Heart left ventricle (tissue), 16 donors: ENCODE data around the gene ALPK3. TPM values are rescaled to one million over a fixed set of nuclear protein-coding genes. Genes with fewer than 3 reads are reported as not detected.

Experiments used
- ATAC-seq, 4 donors: fragments of 200-7000 bp; cut with Tn5 transposase; one replicate each; pipeline ENCODE4 v1.9.1; 2020 to 2022; ENCODE audit warnings: moderate library complexity in 4 of 4, mild to moderate bottlenecking in 3 of 4, moderate number of reproducible peaks in 1 of 4
- DNase-seq, 5 donors: peaks; one replicate each; pipeline ENCODE4 v3.0.0-alpha.2; 2020
- H3K27ac ChIP-seq, 12 donors: fragments of 200-600 bp; sonication (generic) in 4 of 12; one replicate each; pipeline versions ENCODE4 v1.5.0 to v1.8.0; 2016 to 2022; ENCODE audit warnings: mild to moderate bottlenecking in 2 of 12
- H3K27me3 ChIP-seq, 9 donors: fragments of 200-600 bp; sonication (generic) in 2 of 9; one replicate each; pipeline versions ENCODE4 v1.5.1 to v1.8.0; 2016 to 2022; ENCODE audit warnings: mild to moderate bottlenecking in 3 of 9
- H3K36me3 ChIP-seq, 9 donors: fragments of 200-600 bp; sonication (generic) in 2 of 9; one replicate each; pipeline versions ENCODE4 v1.5.0 to v1.8.0; 2018 to 2022; ENCODE audit warnings: mild to moderate bottlenecking in 2 of 9
- H3K4me1 ChIP-seq, 12 donors: fragments of 200-600 bp; sonication (generic) in 4 of 12; one replicate each; pipeline versions ENCODE4 v1.5.0 to v1.8.0; 2016 to 2022; ENCODE audit warnings: mild to moderate bottlenecking in 3 of 12
- H3K4me3 ChIP-seq, 12 donors: fragments of 200-600 bp; sonication (generic) in 4 of 12; one replicate each; pipeline versions ENCODE4 v1.5.0 to v1.8.0; 2017 to 2022; ENCODE audit warnings: mild to moderate bottlenecking in 9 of 12, moderate library complexity in 4 of 12
- H3K9me3 ChIP-seq, 12 donors: fragments of 200-600 bp; sonication (generic) in 4 of 12; one replicate each; pipeline versions ENCODE4 v1.5.0 to v1.8.0; 2016 to 2022; ENCODE audit warnings: mild to moderate bottlenecking in 1 of 12
- POLR2A ChIP-seq, 2 donors: fragments of 450-650 bp; IDR thresholded peaks; one replicate each; pipeline ENCODE4 v1.6.1; 2017; ENCODE audit warnings: antibody characterized with exemption in 2 of 2, mild to moderate bottlenecking in 2 of 2, moderate library complexity in 2 of 2
- WGBS, 4 donors: extraction: QIAGEN DNeasy Blood & Tissue Kit in 2 of 4; methylation state at CpG; one replicate each; pipeline versions ENCODE4 v1.1.5 to v1.1.7; 2013 to 2018; 5-methylcytosine and 5-hydroxymethylcytosine counted together
- intact Hi-C, 10 donors: fragments of 100-400 bp; cut with DNase I; formaldehyde crosslinking; loops; one replicate each; pipeline versions ENCODE4 v1.11.1 to v1.14.2; 2022
- polyA plus RNA-seq, 2 donors: library from polyadenylated mRNA; stranded (reverse); fragments of 200-250 nt; gene quantifications; one replicate each; pipeline ENCODE4 v1.2.3, GENCODE V29; 2013
- total RNA-seq, 9 donors: library from RNA; depleted of rRNA in 2 of 9; stranded (reverse); fragments of >200 nt in 2 of 9; fragmentation: NEBNext Ultra II Directional in 3 of 9; extraction: Animal tissue kit (Norgen Biotek cat#: 25700) in 3 of 9; gene quantifications; one replicate each; pipeline versions ENCODE4 v1.1.0 to v1.2.4, GENCODE V29; 2016 to 2023
- TF ChIP-seq, protein P1 (sequence below), 12 donors: fragments of 200-600 bp; sonication (generic) in 4 of 12; IDR thresholded peaks; one replicate each; pipeline versions ENCODE4 v1.5.0 to v1.8.0; 2018 to 2022; ENCODE audit warnings: antibody characterized with exemption in 12 of 12, mild to moderate bottlenecking in 5 of 12
- donor health status: ischemic (EF 13 %, LVEDD 7.1; RV severe dilation, severe dysfunction).
- donor health status: healthy with polysubstance abuse.
- donor health status: DM: no; HTN: yes; CAD: no.
- donor health status: DM: no; HTN: no; CAD: no.
- donor health status: ischemic (EF 25% LVEDD 6.9; RV normal size, moderate dysfunction).
- donor health status: ischemic (EF 25% LVEDD 5.7; RV mildly dilated, moderate dysfunction).
- donor health status: healthy.
- donor health status: DM: yes; HTN: yes; CAD: no.
- donor health status: ischemic (EF 35%, LVEDD 5.7; RV mildly dilated, moderate dysfunction).
- donor health status: nonischemic (EF 11% LVEDD 7.7; RV severe dilation, severe dysfunction).
- donor health status: DM: yes; HTN: yes; CAD: no.
- donor health status: PGD.
- donor health status: ischemic (EF 29% LVEDD 5.4; RV normal size, mild dysfunction).
- donor health status: nonischemic (EF 23%, LVEDD 6.1; RV moderate dilation, normal function).

ALPK3 gene
- total and polyA plus RNA-seq, 11 donors: 82.2 to 258 (median 144) TPM

DNA sequence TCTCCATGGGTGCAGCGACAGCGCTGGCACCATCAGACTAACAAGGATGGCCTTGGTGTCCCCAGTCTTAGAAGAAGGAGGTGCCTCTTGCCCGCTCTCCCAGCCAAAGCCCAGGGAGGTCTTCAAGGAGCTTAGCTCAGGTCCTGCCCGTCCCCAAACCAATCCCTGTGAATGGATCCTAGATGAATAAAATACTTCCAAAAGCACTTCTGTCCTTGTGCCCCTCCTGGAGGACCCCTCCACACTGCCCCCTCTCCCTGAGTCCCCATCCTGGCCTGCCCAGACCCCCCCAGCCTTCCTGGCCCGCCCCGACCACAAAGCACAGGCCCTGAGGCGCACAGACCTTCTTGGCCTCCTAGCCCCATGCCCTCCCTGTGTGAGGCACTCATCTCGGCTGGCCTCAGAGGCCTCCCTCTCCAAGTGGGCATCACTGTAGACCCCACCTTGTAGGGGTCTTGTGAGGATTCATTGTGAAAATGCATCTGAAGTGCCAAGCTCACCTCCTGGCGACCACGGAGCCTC, 75.7 kb downstream of the ALPK3 start:
- Histone ChIP-seq H3K27ac (no peak overlapping the region), H3K9me3 (no peaks in the 10 kb centered on the region), H3K36me3 (no peaks in the 10 kb centered on the region), H3K4me3 (no peak overlapping the region), H3K27me3 (no peaks in the 10 kb centered on the region), H3K4me1 (no peaks in the 10 kb centered on the region)
- WGBS, 4 donors: 88 to 99% (median 93%) methylated on average over 8 to 10 of the region's 10 CpGs
- intact Hi-C loops: no loop called here
- no peak for TF ChIP-seq POLR2A (IDR thresholded peaks at IDR 0.05)
- ATAC-seq: no peak
- no peak for DNase-seq

DNA sequence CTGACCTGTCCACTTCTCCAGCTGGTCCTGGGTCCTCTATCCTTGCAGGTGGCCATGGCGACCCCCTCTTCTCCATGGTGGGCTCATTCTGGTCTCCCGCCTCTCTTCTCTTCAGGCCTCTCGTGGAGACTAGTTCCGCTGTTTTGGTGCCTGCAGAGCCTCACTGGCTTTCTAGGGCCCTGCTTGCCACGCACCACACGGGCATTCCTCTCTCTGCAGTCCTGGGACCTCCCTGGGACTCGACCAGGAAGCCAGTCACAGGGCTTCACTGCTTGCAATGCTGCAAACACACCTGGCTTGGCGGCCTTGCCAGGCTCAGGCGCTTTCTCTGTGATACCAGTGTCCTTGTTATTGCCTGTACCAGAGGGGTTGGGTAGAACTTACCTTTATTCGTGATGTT, 76.5 kb downstream of the ALPK3 start:
- Histone ChIP-seq H3K36me3 (no peaks in the 10 kb centered on the region), H3K27me3 (no peaks in the 10 kb centered on the region), H3K4me3 (no peak overlapping the region), H3K9me3 (no peaks in the 10 kb centered on the region), H3K4me1 (no peaks in the 10 kb centered on the region), H3K27ac (no peak overlapping the region)
- intact Hi-C loops: no loop called here
- no peak for ATAC-seq
- DNase-seq: no peak
- WGBS, 4 donors: 87 to 95% (median 93%) methylated on average over 10 of the region's 10 CpGs
- TF ChIP-seq POLR2A (IDR thresholded peaks at IDR 0.05): no peak
- TF ChIP-seq, protein P1, sequence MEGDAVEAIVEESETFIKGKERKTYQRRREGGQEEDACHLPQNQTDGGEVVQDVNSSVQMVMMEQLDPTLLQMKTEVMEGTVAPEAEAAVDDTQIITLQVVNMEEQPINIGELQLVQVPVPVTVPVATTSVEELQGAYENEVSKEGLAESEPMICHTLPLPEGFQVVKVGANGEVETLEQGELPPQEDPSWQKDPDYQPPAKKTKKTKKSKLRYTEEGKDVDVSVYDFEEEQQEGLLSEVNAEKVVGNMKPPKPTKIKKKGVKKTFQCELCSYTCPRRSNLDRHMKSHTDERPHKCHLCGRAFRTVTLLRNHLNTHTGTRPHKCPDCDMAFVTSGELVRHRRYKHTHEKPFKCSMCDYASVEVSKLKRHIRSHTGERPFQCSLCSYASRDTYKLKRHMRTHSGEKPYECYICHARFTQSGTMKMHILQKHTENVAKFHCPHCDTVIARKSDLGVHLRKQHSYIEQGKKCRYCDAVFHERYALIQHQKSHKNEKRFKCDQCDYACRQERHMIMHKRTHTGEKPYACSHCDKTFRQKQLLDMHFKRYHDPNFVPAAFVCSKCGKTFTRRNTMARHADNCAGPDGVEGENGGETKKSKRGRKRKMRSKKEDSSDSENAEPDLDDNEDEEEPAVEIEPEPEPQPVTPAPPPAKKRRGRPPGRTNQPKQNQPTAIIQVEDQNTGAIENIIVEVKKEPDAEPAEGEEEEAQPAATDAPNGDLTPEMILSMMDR (IDR thresholded peaks at IDR 0.05): no peak

DNA sequence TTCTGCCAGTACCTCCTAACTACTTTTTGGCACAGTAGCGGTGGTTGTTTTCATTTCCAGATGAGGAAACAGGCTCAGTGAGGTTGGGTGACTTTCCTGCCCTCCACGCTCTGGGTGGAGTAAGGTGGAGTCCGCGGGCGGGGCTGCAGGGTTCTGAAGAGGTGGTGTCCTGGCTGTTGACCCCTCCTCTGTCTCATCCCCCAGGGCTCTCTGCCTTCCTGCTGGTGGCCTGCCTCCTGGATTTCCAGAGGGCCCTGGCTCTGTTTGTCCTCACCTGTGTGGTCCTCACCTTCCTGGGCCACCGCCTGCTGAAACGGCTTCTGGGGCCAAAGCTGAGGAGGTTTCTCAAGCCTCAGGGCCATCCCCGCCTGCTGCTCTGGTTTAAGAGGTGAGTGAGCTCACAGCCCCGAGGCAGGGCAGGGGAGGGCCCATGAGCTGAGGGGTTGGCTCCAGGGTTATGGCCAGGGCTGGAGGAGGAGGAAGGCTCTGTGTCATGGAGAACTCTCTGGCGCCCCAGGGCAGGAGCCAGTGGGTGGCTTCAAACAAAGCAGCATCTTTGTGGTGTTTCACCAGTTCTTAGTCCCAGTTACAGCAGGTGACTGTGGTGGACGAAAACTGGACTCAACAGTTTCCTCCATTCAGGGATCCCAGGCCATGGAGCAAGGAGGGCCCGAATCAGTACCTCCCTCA, 77.7 kb downstream of the ALPK3 start:
- DNase-seq (no peak), ATAC-seq (no peak)
- Histone ChIP-seq H3K9me3 (no peaks in the 10 kb centered on the region), H3K4me3 (no peak overlapping the region), H3K27me3 (no peaks in the 10 kb centered on the region), H3K27ac (no peak overlapping the region), H3K4me1 (no peaks in the 10 kb centered on the region), H3K36me3 (no peaks in the 10 kb centered on the region)
- intact Hi-C loops: no loop called here
- 90 to 93% (median 91%) methylated on average over 10 to 12 of the region's 12 CpGs for WGBS, 4 donors
- no peak for TF ChIP-seq POLR2A (IDR thresholded peaks at IDR 0.05)
- TF ChIP-seq, protein P1 (IDR thresholded peaks at IDR 0.05): no peak

DNA sequence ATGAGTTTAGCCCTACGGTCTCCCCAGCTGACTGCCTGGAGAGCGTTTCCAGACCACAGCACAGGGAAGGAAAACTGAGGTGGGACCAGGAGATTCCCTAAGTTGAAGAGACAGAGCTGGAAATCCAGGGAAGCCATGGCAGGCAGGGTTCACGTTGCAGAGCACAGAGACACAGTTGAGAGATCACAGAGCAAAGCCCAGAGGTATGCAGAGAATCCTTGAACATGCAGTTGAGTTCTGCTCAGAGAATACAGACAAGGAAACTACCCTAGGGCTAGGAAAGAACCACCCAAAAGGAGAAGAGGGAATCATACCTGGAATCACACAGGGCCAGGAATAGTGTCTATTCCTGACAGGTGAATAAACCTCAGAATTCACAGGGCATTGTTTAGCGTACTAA, 81.6 kb downstream of the ALPK3 start:
- no peak overlapping the region for H3K4me3 ChIP-seq
- intact Hi-C loops: no loop called here
- ATAC-seq (no peak), DNase-seq (no peak)
- H3K36me3 ChIP-seq: no peaks in the 10 kb centered on the region
- H3K27me3 ChIP-seq: no peaks in the 10 kb centered on the region
- peaks cover 0 to 4% (median 2%) of the 10 kb centered on the region in 12 donors for H3K4me1 ChIP-seq
- 78 to 89% (median 86%) methylated on average over 4 of the region's 4 CpGs for WGBS, 4 donors
- no peak overlapping the region for H3K27ac ChIP-seq
- TF ChIP-seq POLR2A (IDR thresholded peaks at IDR 0.05): no peak
- TF ChIP-seq, protein P1 (IDR thresholded peaks at IDR 0.05): no peak
- H3K9me3 ChIP-seq: peaks cover 0 to 6% (median 0%) of the 10 kb centered on the region in 12 donors
